Muscle of arm (tissue), 14 donors: ENCODE results near the gene BNC2. TPM values are rescaled to one million over a fixed set of nuclear protein-coding genes. Genes with fewer than 3 reads are reported as not detected.
"Not testable (repeated sequence)": the region's sequence is repeated elsewhere in the genome, so short reads cannot be mapped to it uniquely, and the experiment has no call there.

Experiments
- DNase-seq: peaks from one replicate; pipeline ENCODE4 v3.0.0-alpha.2; 2013
- long read RNA-seq, 11 donors: transcript quantifications; one replicate each; lab custom pipeline, GENCODE V29; 2026
- polyA plus RNA-seq, 12 donors: library from polyadenylated mRNA; unstranded; fragments of 120-200 nt; gene quantifications; one replicate each; pipeline ENCODE4 v1.2.1, GENCODE V29; 2013; ENCODE audit not compliant: insufficient read length in 12 of 12

Gene BNC2, protein sequence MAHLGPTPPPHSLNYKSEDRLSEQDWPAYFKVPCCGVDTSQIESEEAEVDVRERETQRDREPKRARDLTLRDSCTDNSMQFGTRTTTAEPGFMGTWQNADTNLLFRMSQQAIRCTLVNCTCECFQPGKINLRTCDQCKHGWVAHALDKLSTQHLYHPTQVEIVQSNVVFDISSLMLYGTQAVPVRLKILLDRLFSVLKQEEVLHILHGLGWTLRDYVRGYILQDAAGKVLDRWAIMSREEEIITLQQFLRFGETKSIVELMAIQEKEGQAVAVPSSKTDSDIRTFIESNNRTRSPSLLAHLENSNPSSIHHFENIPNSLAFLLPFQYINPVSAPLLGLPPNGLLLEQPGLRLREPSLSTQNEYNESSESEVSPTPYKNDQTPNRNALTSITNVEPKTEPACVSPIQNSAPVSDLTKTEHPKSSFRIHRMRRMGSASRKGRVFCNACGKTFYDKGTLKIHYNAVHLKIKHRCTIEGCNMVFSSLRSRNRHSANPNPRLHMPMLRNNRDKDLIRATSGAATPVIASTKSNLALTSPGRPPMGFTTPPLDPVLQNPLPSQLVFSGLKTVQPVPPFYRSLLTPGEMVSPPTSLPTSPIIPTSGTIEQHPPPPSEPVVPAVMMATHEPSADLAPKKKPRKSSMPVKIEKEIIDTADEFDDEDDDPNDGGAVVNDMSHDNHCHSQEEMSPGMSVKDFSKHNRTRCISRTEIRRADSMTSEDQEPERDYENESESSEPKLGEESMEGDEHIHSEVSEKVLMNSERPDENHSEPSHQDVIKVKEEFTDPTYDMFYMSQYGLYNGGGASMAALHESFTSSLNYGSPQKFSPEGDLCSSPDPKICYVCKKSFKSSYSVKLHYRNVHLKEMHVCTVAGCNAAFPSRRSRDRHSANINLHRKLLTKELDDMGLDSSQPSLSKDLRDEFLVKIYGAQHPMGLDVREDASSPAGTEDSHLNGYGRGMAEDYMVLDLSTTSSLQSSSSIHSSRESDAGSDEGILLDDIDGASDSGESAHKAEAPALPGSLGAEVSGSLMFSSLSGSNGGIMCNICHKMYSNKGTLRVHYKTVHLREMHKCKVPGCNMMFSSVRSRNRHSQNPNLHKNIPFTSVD
- 10 to 100 TPM in 2 of 12 donors, 1 to 10 TPM in 9, not detected in 1; 4.5 to 19.4 (median 6.8) TPM for polyA plus RNA-seq
- long read RNA-seq, donor 1, partial matches to known transcripts, result 5 of 6 reads
- long read RNA-seq, donor 1, other reads (novel, unspliced or antisense), result 0 of 6 reads
- long read RNA-seq, donor 2, result 0 reads
- long read RNA-seq, donor 3, result 0 reads
- long read RNA-seq, donor 4, result 0 reads
- long read RNA-seq, donor 5, result 0 reads
- long read RNA-seq, donor 6, result 0 reads
- long read RNA-seq, donor 7, result 0 reads
- long read RNA-seq, donor 8, partial matches to known transcripts, result 0 of 1 reads
- long read RNA-seq, donor 8, other reads (novel, unspliced or antisense), result 0 of 1 reads
- long read RNA-seq, donor 9, result 0 reads
- long read RNA-seq, donor 10, full-length matches to known transcripts, result 2 of 2 reads
- long read RNA-seq, donor 10, partial matches to known transcripts, result 0 of 2 reads
- long read RNA-seq, donor 10, other reads (novel, unspliced or antisense), result 0 of 2 reads
- long read RNA-seq, donor 11, result 0 reads

DNA sequence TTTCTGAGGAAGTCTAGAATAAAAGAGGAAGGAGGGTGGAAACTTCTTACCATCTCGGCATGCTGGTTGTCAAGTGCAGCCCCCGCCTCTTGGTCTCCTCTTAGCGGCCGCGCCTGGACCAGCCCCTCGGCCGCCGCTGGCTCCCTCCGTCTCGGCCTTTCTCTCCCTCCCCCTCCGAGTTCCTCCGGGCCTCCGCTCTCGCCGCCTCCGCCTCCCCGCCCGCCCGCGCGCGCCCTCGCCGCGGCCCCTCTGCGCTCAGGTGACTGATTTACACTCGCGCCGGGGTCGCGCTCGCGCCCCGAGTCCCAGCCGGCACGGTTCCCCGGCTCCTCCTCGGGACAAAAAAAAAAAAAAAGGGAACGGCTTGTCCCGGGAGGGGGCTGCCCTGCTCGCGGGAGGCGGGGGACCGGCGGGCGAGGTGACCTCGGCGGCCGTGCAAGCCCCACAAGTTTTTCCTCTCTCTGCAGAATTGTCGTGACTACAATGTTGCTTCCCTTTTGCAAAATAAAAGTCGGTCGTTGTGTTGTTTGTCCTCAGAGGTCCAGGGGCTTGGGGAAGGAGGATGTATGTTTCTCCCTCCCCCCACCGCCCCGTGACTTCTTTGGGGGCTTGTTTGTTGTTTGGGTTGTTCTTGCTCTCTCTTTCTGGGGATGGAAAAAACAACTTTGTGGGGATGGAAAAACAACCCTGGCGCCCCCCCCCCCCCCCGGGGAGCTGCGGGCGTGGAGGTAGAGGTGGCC, at the start of gene BNC2:
Gene BNC2 (minus strand): TSS at position 75 of the 740 bp plus-strand sequence. CDS start 22 bp downstream, at position 53.
- DNase-seq, result peak; percentile 70

GRCh38 chr9:16918920-16919319, 48.5 kb upstream of the BNC2 start:
- DNase-seq, result no peak

- DNase-seq, result no peak
These were observed 44.8 kb upstream of the BNC2 start for GRCh38 chr9:16915126-16915831.

- no peak for DNase-seq
These were observed 41.7 kb upstream of the BNC2 start for GRCh38 chr9:16912197-16912596.

DNA sequence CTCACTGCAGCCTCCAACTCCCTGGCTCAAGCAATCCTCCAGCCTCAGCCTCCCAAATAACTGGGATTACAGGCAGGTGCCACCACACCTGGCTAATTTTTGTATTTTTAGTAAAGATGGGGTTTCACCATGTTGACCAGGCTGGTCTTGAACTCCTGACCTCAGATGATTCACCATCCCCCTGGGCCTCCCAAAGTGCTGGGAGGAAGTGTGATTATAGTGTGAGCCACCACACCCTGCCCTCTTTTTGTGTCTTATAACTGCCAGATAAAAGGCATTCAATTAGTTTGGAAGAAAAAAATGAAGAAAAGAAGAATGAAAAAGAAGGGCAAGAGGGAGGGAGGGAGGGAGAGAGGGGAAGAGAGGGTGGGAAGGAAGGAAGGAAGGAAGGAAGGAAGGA, 37.7 kb upstream of the BNC2 start:
- DNase-seq, result not testable (repeated sequence)

DNA sequence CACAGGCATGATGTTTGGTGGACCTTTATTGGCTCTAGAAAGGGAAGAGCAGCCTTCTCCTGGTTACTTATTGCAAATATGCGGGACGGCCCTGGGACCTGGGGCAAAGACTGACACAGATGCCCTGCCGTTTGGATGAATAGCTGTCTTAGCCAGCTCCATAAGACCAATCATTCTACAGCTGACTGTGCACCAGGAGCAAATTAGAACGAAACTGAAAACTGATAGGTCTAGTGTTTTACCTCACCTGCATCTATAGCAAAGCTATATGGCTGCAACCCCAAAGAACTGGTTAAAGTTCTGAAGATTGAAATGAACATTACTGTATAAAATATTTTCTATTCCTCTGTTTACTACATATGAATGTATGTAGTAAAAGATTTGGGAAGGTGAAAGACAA, 34.2 kb upstream of the BNC2 start:
- no peak for DNase-seq

- DNase-seq, result no peak
These were observed 31.1 kb upstream of the BNC2 start for GRCh38 chr9:16901590-16901989.

GRCh38 chr9:16899606-16900005, 29.1 kb upstream of the BNC2 start:
- DNase-seq, result no peak

DNA sequence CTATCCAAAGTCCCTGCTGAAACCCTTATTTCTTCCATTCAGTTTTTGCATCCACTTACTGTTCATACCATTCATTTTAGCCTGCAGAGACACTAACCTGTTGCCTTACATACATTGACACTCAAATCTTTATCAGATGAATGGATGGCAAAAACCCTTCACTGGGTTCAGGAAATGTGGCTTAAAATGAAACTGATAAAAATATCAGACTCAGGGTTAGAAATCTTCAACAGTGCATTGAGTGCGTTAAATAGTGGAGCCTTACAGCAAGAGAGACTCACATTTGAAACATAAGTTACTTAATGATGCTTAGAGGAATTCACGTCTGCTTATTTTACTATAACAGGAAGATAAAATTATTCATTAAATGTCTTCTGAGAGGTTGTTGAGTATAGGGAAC, 28.0 kb upstream of the BNC2 start:
- DNase-seq, result no peak

- no peak for DNase-seq
These were observed 18.1 kb upstream of the BNC2 start for GRCh38 chr9:16888594-16888993.

GRCh38 chr9:16885931-16886330, 15.5 kb upstream of the BNC2 start:
- DNase-seq, result no peak

DNA sequence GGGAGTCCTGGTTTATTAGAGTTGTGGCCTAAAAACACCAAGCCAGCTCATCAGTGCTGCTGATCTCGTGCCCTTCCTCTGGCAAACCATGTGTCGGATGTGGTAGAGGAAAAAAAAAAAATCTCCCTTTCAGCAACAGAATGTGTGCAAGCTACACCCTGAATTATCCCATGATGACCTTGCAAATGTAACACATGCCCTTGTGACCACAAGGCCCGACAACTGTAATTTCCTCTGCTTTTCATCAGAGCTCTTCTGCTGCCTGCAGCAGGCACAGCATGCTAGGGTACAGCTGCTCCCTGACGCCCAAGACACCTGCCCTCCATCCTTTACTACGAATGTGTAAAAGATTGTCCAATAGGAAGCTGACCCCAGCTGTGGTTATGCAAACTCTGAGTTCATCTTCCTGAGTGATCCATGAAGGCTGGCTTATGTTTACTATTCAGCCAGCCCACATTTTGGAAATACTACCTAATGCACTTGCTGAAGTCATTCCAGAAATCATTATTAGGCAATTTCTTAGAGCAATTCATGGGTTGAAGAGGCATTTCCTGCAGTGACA, 14.6 kb upstream of the BNC2 start:
- DNase-seq, result peak; percentile 18

GRCh38 chr9:16884373-16884772, 13.9 kb upstream of the BNC2 start:
- no peak for DNase-seq

DNA sequence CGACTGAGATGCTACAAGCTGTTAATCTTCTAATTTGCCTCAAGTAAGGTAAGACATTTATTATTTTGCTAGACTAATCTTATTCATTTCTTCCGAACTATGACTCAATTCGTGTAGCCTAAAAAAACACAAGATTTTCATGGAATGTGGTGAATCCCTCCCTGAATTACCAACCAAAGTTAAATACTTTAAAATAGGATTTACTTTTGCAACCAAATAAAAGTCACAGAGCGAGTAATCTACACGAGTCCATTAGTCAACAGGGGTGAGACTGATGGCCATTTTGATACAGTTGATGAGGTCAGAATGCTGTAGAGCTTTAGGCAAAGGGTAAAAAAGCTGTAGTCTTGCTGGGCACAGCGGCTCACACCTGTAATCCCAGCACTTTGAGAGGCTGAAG, 13.1 kb upstream of the BNC2 start:
- DNase-seq, result no peak

- not testable (repeated sequence) for DNase-seq
These were observed 12.0 kb upstream of the BNC2 start for GRCh38 chr9:16882440-16882839.

DNA sequence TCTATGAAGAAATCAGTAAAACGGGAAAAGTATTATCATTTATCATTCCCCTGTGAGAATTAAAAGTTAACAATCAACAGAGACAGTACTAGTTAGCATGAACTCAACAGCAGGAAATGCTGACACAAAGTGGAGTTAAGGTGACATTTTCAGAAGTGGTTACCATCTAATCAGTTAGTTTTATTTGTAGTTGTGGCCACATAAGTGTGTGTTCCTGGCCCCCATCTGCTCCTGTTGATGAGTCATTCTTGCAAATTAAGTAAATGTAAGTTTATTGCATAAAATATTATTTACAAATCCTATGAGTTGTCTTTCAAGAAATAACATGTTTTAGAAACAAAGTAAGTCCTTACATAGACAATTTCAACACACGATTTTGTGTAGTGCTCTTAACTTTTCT, 8.9 kb upstream of the BNC2 start:
- DNase-seq, result no peak

GRCh38 chr9:16877256-16877655, 6.8 kb upstream of the BNC2 start:
- DNase-seq, result no peak

DNA sequence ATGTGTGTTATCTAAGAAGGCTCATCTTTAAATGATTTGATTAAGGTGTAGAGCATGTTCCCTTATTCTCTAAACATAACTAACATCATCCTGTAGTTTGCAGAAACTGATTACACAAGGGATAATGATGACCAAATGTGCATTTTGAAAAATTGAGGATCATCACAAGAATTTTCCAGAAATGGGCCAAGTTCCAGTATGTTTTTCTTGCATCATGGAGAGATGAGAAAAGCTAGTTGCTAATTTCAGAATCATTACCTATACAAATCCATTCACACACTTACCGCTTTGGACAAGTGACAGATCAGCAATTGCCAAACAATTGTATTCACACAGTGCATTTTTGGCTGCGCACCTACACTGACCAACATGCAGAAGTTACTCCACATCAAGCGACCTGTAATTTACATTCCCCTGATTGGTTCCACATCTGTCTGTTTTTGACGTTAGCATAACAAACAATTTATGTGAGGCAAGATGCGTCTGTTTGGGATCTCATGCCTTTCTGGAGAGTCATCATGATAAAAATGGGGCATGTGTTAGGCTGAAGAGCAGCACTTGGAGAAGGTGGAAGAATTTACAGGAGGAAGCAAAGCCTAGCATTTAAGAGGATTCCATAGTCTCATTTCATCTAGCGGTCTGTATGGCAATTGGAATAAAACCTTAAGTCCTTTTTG, 2.8 kb upstream of the BNC2 start:
- no peak for DNase-seq
